ENCODE measurements around the gene COPS8. TPM values are rescaled to one million over a fixed set of nuclear protein-coding genes. Genes with fewer than 3 reads are reported as not detected.

Gene COPS8
- total and polyA plus RNA-seq, 8 donors = 44.4 to 78.1 (median 69.7) TPM

GRCh38 chr2:237149425-237149824, 63.7 kb downstream of the COPS8 start:
- no peak overlapping the region for H3K4me3 ChIP-seq
- peak in 3 of 4 donors; percentile 41 to 67 (median 63) for DNase-seq
- intact Hi-C loops (cut with DNase I) = no loop called here
- H3K27me3 ChIP-seq = no peaks in the 10 kb centered on the region
- H3K9me3 ChIP-seq = peaks cover 9 to 26% of the 10 kb centered on the region in 2 donors
- H3K27ac ChIP-seq = peak overlapping the region; percentile 29 to 63
- TF ChIP-seq CTCF (IDR thresholded peaks at IDR 0.05) = no peak
- peaks cover 0 to 5% of the 10 kb centered on the region in 2 donors for H3K4me1 ChIP-seq
- H3K36me3 ChIP-seq = no peaks in the 10 kb centered on the region
- peak; percentile 98 for ATAC-seq
